Femur (tissue), 1 donor: ENCODE data around the gene LST1.
"Not testable (repeated sequence)": the region's sequence is repeated elsewhere in the genome, so short reads cannot be mapped to it uniquely, and the experiment has no call there.

Experiments used
- DNase-seq: peaks from one replicate; pipeline ENCODE4 v3.0.0-alpha.2; 2017

Gene LST1

DNA sequence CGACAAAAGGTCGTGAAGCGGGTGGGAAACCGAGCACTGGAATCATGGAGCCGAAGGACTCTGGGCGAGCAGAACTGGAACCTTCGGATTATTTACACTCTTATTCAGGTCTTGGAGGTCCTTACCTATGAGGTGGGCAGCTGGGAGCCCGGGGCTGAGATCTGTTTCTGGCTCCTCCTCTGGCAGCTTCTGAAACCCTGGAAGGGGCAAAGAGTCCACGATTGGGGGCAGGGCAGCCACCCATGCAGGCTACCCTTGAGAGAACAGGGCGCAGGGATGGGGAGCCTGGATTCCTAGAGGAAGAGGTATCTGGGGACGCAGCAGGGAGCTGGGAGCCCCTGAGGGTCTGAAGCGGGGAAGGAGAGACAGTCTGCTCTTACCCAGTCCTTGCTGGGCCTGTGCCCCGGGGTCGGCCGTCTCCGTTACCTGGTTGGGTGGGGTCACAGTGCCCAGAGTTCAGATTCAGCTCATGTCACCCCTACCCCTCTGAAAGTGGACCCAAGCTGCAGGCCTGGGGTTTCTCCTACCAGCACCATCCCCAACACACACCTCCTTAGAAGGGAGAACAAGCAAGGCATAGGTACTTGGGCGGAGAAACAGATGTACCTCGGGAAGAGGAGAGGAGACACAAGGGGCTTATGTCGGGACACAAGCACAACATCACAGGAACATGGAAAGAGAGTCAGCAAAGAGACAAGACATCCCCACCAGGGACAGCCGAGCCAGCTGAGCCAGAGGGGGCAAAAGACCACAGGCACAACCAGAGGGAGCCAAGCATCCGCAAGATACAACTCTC lies 4.4 kb upstream of the LST1 start:
- no peak for DNase-seq

DNA sequence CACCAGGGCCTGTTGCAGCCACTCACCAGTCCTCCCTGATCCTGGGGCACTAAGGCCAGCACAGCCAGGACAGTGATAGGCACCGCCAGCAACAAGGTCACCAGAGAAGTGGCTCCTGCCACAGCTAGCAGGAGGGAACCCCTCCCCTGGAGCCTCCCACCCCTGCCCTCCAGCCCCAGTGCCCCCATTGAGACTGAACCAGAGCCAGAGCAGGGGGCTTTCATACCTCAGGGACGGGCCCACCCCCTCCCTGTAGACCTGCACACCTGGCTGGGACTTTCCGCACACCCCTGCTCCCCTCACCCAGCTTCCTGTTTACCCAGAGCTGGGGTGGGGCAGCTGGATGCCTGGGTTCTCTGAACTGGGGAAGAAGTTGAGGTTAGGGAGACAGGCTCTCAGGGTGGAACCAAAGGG lies 3.8 kb upstream of the LST1 start, which contains the start of gene LTB:
TSS of gene LTB (minus strand) at position 195 of the 414 bp plus-strand sequence. CDS start at position 188, 7 bp downstream.
- DNase-seq, result no peak

DNA sequence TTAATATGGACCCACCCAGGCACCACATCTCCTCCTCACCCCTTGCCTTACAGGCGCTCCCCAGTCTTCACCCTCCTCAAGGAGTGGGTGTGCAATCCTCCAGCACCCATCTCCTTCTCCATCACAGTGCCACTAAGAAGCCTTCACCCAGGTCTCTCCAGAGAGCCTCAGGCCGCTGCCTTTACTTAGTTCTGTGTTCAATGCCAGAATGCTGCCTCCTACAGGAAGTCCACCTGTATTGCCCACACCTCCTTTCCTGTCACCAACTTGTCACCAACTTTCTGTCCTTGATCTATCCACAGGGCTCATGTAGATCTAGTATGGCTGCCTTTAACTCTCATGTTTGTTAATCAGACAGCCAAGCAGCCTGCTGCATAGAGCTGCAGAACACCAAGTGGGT lies 586 bp upstream of the LST1 start:
- DNase-seq, result no peak

DNA sequence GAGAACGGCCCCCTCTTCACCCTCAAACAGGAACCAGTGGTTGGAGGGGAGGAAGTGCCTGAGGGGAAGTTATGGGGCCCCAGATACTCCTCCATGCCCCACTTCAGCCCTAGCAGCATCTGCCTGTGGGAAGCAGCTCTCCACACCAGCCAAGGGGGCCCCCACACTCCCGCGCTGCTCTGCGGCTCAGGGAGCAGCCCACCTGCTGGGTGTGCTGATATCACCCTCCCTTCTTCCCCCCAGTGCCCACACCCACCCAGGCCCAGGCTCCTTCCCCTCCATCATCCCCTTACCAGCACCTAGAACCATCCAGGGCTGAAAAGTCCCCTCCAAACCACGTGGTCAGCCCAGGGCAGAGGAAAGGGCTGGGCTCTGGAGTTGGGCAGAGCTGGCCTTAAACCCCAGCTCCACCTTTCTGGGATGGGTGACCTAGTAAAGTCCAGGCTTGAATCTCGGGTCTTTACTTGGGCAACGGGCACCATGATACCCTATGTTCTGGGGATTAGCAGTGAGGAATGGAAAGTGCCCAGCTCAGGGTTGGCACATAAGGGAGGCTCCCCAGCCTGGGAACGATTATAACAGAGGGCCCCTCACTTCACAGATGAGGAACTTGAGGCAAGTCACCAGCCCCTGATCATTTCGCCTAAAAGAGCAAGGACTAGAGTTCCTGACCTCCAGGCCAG lies 663 bp downstream of the LST1 start:
- DNase-seq, result peak; percentile 48

- no peak for DNase-seq
Observed at GRCh38 chr6:31587791-31588777, 2.0 kb downstream of the LST1 start.

GRCh38 chr6:31588871-31589650 lies 3.0 kb downstream of the LST1 start:
- no peak for DNase-seq

DNA sequence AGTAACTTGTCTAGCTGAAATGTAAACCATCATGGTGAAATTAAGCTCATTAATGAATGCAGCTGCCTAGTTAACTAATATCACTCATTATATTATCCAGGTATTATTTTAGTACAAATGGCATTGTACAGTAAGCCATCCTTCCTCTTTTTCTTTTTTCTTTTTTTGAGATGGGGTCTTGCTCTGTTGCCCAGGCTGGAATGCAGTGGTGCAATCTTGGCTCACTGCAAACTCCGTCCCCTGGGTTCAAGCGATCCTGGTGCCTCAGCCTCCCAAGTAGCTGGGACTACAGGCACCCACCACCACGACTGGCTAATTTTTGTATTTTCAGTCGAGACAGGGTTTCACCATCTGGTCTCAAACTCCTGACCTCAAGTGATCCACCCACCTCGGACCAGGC lies 4.6 kb downstream of the LST1 start:
- not testable (repeated sequence) for DNase-seq

GRCh38 chr6:31592396-31592771 lies 6.3 kb downstream of the LST1 start:
- DNase-seq, result no peak

DNA sequence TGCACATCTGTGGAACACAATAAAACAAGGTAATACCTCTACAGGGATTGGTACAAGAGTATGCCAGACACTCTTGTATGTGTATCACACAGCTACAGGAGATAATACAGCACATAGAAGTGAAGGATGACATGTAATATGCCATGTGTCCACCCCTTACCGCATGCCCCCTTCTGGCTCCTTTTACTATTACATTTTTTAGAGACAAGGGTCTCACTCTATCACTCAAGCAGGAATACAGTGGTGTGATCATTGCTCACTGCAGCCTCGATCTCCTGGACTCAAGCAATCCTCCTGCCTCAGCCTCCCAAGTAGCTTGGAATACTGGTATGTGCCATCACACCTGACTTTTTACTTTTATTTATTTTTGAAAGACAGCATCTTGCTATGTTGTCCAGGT lies 10.9 kb downstream of the LST1 start:
- DNase-seq, result no peak

GRCh38 chr6:31607317-31607716 lies 21.2 kb downstream of the LST1 start:
- no peak for DNase-seq

DNA sequence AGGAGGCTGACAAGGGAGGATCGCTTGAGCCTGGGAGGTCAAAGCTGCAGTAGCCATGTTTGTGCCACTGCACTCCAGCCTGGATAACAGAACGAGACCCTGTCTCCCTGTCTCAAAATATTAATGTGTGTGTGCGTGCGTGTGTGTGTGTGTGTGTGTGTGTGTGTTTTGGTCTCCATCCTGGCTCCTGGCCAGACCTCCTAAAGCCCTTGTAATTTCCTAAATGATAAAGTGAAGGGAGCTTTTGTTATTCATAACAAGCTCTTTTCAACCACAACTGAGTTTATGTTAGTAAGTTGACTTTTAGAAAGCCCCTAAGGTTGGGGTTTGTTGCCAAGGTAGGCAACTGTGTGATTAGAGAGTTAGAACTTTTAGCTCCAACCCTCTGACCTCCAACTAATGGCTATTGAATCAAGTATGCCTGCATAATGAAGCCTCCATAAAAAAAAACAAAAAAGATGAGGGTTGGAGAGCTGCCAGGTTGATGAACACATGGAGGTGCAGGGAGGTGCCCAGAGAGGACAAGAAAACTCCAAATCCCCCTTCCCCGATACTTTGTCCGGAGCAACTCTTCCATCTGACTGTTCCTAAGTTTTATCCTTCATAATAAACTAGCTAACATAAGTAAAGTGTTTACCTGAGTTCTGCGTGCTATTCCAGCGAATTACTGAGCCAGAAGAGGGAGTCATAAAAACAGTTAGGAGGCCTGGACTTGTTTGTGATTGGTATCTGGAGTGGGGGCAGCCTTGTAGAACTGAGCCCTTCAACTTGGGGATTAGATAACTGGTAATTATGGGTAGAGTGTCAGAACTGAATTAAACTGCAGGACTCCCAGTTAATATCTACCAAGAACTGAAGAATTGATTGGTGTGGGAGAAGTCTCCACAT lies 23.7 kb downstream of the LST1 start:
- no peak for DNase-seq

GRCh38 chr6:31610968-31611367 lies 24.9 kb downstream of the LST1 start:
- DNase-seq, result no peak

GRCh38 chr6:31614075-31614619 lies 28.1 kb downstream of the LST1 start:
- DNase-seq, result no peak

DNA sequence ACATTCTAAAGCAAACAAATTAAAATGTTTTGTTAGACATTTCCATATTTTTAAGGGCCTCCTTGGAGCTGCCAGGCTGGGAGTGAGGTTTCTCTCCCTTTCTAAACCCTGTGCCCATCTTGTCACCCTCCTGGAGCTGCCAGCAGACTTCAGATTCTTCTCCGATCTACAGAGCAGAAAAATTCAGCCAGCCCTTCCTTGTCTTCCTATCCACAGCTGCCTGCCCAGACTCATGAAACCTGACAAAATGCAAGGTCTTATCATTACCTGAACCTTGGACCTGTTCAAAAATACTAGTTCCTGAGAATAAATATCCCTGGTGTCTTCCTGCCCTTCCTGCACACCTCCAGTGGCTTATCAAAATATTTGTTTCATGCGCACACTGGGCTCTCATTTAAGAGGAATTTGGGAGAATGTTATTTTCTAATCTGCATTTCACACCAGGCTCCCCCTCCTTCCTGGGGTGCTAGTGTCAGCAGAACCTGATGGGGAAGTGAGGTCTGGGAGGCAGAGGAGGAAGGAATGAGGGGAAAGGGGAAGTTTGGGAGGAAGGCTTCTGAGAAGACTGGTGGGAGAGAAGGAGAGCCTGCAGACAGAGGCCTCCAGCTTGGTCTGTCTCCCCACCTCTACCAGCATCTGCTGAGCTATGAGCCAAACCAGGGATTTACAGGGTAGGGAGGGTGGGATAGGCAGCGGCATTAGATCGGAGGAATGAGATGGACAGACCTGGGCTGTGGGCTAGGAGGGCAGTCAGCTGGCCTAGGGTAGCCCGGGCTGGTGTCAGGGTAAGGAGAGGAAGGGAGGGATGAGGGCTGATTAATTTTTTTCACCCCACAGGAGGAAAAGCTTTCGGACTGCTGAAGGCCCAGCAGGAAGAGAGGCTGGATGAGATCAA lies 28.9 kb downstream of the LST1 start, which contains the start of gene AIF1:
TSS of gene AIF1 (plus strand) at position 551 of the 895 bp plus-strand sequence. CDS start at position 647, 96 bp downstream.
- no peak for DNase-seq

DNA sequence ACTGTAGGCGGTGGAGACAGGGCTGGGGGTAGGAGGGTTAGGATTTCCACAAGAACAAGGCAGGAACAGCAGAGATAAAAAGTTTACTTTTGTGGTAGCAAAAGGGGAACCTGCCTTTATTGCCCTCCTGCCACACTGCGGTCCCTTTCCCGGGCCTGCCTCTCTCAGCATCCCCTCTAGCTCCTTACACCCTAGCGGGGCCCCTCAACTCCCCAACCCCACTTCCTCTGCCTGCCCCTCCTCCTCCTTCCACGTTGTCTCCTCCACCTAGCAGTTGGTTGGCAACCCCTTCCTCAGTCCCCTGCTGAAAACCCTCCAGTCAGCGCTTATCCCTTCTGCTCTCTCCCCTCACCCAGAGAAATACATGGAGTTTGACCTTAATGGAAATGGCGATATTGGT lies 29.7 kb downstream of the LST1 start:
- DNase-seq, result no peak

DNA sequence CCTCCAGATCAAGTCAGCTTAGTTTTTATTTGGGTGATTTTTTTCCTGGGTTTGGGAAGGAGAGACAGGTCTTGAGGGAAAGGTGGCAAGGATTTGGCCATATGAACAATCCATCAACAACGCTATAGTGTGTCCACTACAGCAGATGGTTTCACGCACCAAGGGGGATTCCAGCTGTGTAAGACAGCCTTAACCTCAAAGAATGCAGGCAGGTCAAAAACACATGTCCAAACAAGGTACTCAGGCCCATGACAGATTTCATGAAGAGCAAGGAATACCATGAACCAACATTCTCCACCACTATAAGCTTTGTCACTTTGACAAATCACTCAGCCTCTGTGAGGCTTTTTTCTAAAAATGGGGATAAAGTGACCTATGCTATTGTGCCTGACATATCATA lies 30.9 kb downstream of the LST1 start:
- no peak for DNase-seq

- DNase-seq, result peak; percentile 99
Observed at GRCh38 chr6:31619805-31620585, 33.9 kb downstream of the LST1 start.

DNA sequence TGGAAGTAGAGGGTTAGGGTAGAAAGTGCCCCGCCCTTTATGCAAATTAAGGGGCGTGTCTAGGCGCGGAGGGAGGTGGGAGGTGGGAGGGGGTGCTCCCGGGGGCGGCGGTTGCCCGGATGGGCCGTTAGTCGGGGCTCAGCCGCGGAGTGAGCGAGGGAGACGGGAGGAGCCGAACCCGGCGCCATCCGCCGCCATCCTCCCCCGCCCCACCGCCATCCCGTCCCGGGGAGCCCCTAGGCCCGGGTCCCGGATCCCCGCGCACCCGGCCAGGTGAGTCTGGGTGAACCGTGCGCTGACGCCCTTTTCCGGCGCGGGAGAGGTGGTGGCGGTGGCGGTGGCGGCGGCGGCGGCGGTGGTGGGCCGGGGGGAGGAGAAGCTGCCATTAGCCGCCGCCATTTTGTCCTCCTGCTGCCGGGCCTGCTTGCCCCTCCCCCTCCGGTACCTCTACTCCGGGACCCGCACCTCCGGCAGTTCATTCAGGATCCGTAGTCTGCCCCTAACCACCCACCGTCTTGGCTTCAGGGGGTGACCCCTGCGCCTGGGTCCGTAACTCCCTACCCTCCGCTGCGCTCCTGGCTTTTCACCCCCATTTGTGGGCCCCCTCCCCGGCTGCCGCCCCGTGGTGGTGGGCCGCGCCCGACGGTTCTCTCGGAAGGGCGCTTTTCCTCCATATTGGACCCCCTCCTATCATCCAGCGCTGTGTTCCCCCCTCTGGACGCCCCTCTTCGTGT lies 34.7 kb downstream of the LST1 start, which contains the start of gene PRRC2A:
TSS of gene PRRC2A (plus strand) at position 130 of the 734 bp plus-strand sequence. CDS start 2,075 bp downstream, outside the sequence.
- DNase-seq, result peak; percentile 88
